ENCODE measurements around the gene PHACTR2. TPM values are rescaled to one million over a fixed set of nuclear protein-coding genes. Genes with fewer than 3 reads are reported as not detected.
"Not testable (repeated sequence)": the region's sequence is repeated elsewhere in the genome, so short reads cannot be mapped to it uniquely, and the experiment has no call there.

The PHACTR2 gene
- total RNA-seq, 4 donors from 2014 or later = 25.4 to 31.8 (median 26.1) TPM

DNA sequence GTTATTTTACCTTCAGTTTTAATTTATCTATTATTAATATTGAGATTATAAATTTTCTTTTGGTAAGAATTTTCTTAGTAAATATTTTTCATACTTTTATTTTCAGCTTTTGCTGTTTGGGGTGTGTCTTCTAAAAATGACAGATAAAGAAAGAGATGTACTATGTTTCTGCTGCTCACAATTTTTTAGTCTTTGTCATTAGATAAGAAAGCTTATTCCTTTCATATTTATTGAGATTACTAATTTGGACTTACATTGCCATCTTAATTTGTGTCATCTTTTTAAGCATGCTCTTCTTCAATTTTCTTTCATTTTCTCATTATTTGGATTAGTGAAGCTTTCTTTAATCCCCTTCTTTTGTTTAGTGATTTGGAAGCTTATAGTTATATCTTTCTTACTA is 13.6 kb upstream of the PHACTR2 start:
- no peak for TF ChIP-seq POLR2A (IDR thresholded peaks at IDR 0.05)
- TF ChIP-seq, protein P1, sequence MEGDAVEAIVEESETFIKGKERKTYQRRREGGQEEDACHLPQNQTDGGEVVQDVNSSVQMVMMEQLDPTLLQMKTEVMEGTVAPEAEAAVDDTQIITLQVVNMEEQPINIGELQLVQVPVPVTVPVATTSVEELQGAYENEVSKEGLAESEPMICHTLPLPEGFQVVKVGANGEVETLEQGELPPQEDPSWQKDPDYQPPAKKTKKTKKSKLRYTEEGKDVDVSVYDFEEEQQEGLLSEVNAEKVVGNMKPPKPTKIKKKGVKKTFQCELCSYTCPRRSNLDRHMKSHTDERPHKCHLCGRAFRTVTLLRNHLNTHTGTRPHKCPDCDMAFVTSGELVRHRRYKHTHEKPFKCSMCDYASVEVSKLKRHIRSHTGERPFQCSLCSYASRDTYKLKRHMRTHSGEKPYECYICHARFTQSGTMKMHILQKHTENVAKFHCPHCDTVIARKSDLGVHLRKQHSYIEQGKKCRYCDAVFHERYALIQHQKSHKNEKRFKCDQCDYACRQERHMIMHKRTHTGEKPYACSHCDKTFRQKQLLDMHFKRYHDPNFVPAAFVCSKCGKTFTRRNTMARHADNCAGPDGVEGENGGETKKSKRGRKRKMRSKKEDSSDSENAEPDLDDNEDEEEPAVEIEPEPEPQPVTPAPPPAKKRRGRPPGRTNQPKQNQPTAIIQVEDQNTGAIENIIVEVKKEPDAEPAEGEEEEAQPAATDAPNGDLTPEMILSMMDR (IDR thresholded peaks at IDR 0.05 in 4 of 5, conservative IDR thresholded peaks at IDR 0.05 in 1 of 5) = no peak
- H3K27me3 ChIP-seq = no peaks in the 10 kb centered on the region
- H3K9me3 ChIP-seq = no peaks in the 10 kb centered on the region
- no peaks in the 10 kb centered on the region for H3K4me1 ChIP-seq
- in situ Hi-C loops (cut with MboI; ENCODE audit: low sequenced_read_pairs in 4 of 4) (no loop called here), intact Hi-C loops (cut with DNase I; ENCODE audit: low total_unique reads) (no loop called here)
- ATAC-seq (no peak), DNase-seq (no peak)
- H3K36me3 ChIP-seq = no peaks in the 10 kb centered on the region
- no peak overlapping the region for H3K27ac ChIP-seq
- no peak overlapping the region for H3K4me3 ChIP-seq

DNA sequence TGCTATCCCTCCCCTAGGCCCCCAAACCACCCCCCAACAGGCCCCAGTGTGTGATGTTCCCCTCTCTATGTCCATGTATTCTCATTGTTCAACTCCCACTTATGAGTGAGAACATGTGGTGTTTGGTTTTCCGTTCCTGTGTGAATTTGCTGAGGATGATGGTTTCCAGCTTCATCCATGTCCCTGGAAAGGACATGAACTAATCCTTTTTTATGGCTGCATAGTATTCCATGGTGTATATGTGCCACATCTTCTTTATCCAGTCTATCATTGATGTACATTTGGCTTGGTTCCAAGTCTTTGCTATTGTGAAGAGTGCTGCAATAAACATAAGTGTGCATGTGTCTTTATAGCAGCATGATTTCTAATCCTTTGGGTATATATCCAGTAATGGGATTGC is 11.8 kb upstream of the PHACTR2 start:
- H3K9me3 ChIP-seq; intact Hi-C loops (cut with DNase I; ENCODE audit: low total_unique reads); H3K4me3 ChIP-seq; H3K27ac ChIP-seq; H3K36me3 ChIP-seq; in situ Hi-C loops (cut with MboI; ENCODE audit: low sequenced_read_pairs in 4 of 4); H3K27me3 ChIP-seq; ATAC-seq; H3K4me1 ChIP-seq; DNase-seq: not testable (repeated sequence)

DNA sequence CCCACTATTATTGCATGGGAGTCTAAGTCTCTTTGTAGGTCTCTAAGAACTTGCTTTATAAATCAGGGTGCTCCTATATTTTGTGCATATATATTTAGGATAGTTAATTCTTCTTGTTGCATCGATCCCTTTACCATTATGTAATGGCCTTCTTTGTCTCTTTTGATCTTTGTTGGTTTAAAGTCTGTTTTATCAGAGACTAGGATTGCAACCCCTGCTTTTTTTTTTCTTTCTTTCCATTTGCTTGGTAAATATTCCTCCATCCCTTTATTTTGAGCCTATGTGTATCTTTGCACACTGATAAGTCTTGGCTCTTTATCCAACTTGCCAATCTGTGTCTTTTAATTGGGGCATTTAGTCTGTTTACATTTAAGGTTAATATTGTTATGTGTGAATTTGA is 8.3 kb upstream of the PHACTR2 start:
- intact Hi-C loops (cut with DNase I; ENCODE audit: low total_unique reads); ATAC-seq; in situ Hi-C loops (cut with MboI; ENCODE audit: low sequenced_read_pairs in 4 of 4): not testable (repeated sequence)

DNA sequence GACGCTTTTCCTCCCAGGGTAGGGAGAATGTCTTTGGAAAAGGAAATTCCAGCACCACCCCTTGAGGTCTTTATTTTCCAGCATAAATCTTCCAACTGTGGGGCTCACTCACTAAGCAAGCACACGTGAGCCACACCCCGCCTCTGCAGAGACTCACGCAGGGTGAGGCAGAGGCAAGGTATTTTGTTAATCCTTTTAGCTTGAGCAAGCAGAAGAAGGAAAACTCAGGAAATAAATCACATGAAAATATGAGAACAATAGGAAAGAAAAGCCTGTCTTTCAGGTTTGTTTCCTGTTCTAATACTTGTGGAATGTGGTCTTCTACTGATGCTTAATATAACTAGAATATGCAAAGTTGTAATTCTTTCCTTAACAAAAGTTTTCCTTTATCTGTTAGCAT is 4.1 kb upstream of the PHACTR2 start:
- ATAC-seq = no peak
- Histone ChIP-seq H3K9me3 (no peaks in the 10 kb centered on the region), H3K27ac (no peak overlapping the region), H3K4me3 (no peak overlapping the region), H3K27me3 (no peaks in the 10 kb centered on the region), H3K36me3 (no peaks in the 10 kb centered on the region), H3K4me1 (peaks cover 0 to 10% of the 10 kb centered on the region in 2 donors)
- in situ Hi-C loops (cut with MboI; ENCODE audit: low sequenced_read_pairs in 4 of 4) (no loop called here), intact Hi-C loops (cut with DNase I; ENCODE audit: low total_unique reads) (no loop called here)
- TF ChIP-seq, protein P1 (IDR thresholded peaks at IDR 0.05 in 4 of 5, conservative IDR thresholded peaks at IDR 0.05 in 1 of 5) = no peak
- no peak for TF ChIP-seq POLR2A (IDR thresholded peaks at IDR 0.05)
- no peak for DNase-seq

More for the DNA sequence above, 8.3 kb upstream of the PHACTR2 start:
- not testable (repeated sequence) for H3K4me3 ChIP-seq, H3K27me3 ChIP-seq, DNase-seq, H3K4me1 ChIP-seq, H3K27ac ChIP-seq, H3K9me3 ChIP-seq, H3K36me3 ChIP-seq

DNA sequence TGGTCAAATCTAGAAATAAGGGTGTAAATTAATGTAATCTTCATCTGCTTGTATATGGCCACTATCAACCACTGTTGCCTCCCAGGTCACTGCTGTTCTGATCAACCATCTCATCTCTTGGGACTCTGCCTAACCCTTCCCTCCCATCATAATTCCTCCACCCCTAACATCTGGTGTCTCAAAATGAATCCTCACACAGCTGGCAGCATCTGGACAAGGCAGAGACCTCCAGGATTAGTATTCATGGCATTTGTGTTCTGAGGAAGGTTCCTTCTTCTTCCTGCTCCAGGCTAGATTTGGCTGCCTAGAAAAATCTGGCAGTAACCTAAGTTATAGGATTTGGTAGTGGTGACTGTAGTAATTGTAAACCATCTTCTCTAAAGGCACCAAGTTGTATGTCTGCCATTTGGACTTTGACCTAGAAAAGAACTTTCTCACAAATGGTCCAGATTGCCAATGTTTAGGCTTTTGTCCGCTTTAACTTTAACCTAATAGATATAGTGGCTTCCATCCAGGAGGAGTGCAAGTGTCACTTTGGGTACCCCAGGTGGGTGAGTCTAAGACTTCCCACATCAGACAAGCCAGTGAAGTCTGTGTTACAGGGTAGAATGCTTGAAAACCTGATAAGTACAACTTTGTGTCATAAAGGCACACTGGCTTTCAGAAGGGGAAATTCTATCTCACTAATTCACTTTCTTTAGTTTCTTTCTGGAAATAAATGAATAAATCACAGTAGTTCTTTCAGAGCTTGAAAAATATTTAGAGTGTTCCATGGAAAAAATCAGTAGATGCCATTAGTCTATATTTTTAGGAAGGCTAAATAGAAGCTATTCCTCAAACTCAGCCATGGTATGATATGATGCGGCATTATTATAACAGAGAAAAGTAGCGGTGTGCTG is 3.0 kb upstream of the PHACTR2 start:
- in situ Hi-C loops (cut with MboI; ENCODE audit: low sequenced_read_pairs in 4 of 4) = no loop called here

More for the DNA sequence above, 3.0 kb upstream of the PHACTR2 start:
- Histone ChIP-seq H3K27ac (peak overlapping the region in 1 of 4 donors; percentile 85), H3K4me3 (no peak overlapping the region), H3K27me3 (no peaks in the 10 kb centered on the region), H3K4me1 (peaks cover 7 to 10% of the 10 kb centered on the region in 2 donors), H3K36me3 (no peaks in the 10 kb centered on the region), H3K9me3 (no peaks in the 10 kb centered on the region)
- intact Hi-C loops (cut with DNase I; ENCODE audit: low total_unique reads) = loop anchor here (5.0 kb wide), 1 partner anchor 68 kb away; no protein-coding TSS in a partner anchor
- DNase-seq (no peak), ATAC-seq (no peak)
- TF ChIP-seq, protein P1 (IDR thresholded peaks at IDR 0.05 in 4 of 5, conservative IDR thresholded peaks at IDR 0.05 in 1 of 5) = no peak
- TF ChIP-seq POLR2A (IDR thresholded peaks at IDR 0.05) = no peak
